Hepatic stellate cell (primary cell): Measurements from ENCODE around the gene MCC.

Experiments used
- DNase-seq: peaks from one replicate; pipeline ENCODE4 v3.0.0; 2011; ENCODE audit warnings: low spot score

Gene MCC

DNA sequence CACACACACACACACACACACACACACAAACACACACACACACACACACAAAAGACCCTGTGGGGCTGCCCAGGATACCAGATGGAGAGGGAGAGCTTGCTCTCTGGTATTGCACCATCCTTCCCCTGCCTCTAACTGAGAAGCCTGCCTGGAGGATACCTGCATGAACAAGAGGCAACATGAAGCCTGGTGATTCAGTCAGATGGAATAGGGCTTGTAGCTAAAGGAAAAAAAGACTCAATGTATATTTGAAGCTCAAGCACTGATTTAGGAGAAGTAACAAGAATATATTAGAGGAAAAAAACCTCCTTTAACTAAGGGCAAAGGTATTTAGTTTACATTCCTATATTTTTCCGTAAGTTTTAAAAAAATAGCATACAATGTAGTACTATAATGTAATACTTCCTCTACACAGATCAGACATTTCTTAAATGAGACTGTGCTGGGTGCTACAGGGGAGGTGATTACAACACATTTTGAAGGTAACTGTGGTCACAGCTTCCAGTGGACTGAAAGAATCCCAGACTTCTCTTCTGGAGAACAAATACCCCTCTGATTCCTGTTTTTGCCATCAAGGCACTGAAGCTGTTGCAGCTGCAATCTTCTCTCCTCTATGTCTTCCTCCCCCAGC is 342.4 kb downstream of the MCC start:
- DNase-seq, result no peak

DNA sequence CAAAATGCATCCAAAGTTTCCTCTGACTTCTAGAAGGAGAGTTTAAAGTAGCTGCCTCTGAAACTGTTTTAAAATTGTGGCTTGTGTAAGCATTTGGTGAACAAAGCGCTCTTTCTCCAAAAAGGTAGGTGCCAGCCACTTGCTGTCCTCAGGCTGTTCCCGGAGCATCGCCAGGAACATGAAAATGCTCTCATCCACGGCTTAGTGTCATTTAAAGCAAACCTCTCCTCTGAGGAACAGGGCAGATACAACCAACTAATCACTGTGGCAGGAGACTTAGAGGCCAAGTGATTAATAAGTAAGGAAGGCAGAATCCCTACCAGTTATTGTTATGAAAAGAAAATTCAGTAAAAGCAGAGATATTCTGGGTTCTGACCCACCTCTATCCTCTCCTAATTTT is 346.1 kb downstream of the MCC start:
- DNase-seq, result no peak

DNA sequence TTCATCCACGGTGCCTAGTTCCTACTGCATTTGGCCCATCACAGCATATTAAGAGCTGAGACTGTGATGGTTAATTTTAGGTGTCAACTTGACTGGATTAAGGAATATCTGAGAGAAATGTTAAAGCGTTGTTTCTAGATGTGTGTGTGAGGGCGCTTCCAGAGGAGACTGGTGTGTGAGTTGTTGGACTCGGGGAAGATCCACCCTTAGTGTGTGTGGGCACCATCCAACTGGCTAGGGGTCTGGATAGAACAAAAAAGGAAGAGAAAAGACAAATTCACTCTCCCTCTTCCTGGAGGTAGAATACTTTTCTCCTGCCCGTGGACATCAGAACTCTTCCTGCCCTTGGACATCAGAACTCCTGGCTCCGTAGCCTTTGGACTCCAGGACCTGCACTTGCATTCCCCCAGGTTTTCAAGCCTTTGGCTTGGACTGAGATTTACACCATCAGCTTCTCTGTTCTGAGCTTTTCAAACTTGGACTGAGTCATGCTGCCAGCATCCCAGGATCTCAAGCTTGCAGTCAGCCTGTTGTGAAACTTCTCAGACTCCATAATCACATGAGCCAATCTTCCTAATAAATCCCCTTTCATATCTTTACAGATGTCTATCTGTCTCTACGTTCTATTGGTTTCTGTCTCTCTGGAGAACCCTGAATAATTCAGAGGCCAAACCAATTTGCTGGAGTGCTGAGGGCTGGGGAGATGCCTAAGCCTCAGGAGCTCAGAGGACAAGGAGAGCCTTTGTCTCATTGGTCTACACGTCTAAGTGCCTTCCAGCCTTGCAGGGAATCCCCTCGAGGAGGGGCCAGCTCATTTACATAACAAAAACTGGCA is 347.2 kb downstream of the MCC start:
- DNase-seq, result no peak

DNA sequence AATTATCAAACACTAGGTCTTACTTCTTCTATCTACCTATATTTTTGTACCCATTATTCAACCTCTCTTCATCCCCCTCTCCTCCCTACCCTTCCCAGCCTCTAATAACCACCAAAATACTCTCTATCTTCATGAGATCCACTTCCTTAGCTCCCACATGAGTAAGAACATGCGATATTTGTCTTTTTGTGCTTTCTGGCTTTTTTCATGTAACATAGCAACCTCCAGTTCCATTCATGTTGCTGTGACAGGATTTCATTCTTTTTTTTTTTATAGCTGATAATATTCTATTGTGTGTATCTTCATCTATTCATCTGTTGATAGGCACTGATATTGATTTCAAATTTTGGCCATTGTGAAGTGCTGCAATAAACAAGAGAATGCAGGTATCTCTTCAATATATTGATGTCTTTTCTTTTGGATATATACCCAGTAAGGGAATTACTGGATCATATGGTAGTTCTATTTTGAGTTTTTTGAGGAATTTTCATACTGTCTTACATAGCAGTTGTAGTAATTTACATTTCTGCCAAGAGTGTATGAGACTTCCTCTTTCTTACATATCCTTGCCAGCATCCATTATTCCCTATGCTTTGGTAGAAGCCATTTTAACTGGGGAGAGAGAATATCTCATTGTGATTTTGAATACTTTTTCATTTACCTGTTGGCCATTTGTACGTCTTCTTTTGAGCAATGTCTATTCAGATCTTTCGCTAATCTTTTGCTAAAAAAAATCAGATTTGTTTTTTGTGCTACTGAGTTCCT is 354.9 kb downstream of the MCC start:
- DNase-seq, result no peak

DNA sequence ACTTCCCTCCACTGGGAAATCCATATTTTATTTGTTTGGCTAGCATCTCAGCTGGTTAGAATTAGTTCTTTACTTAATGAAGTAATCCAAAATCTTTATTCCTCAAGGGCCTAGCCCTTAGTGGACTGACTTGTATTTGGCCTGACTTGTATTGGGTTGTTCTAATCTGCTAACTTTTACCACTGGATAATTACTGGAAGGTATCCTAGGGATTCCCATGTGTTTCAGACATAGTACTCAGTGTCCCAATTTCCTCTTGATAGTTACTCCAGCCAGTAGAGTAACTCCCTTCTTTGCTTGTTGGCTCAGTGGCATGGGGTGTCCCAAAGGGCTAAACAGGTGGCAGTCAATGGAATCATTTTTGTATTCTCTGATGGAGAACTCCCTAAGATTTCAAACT is 355.7 kb downstream of the MCC start:
- no peak for DNase-seq

DNA sequence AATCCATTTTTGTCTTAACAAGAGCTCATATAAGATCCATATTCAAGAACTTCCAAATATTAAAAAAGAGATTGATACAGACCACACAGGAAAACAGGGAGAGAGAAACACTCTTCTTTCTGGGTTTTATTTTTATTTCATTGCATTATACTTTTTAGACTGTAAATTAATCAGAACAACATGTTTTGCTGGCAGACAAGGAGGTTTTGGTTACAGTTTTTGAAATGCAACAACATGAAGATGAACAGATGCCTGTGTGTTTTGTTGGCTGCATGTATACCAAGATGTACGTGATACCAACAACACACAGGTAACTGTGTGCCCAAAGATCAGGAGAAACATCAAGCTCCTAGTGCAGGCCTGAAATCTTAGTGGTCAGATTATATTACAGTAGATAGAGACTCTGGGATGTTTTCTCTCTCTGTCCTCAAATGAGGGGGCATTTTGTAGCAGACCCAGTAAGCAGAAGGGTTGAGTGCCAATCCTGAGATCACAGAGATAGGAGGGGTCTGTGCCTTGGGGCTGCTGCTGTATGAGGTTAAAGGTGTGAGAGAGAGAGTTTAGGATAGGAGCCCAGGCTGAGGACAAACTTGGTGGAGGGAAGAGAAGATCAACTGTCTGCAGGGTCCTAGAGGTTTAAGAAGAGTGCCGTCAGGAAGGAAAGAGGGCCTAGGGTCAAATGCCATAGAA is 359.5 kb downstream of the MCC start:
- DNase-seq, result no peak

DNA sequence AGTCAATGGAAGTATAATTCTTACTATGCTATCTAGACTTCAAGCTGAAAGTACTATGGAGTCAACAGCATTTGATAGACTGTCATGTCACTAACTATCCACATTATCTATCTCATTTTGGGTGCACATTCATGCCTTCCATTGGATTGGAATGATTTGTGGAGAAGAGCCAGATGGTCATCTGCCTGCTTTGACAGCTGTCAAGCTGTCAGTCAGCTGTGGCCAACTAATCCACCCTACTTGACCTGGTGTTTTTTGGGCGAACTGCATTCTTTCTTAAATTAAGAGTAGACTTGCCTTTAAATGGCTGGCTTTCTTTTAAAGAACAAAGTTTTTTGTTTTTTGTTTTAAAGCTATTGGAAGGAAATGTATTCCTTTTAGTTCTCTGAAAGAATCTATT is 360.2 kb downstream of the MCC start:
- no peak for DNase-seq

DNA sequence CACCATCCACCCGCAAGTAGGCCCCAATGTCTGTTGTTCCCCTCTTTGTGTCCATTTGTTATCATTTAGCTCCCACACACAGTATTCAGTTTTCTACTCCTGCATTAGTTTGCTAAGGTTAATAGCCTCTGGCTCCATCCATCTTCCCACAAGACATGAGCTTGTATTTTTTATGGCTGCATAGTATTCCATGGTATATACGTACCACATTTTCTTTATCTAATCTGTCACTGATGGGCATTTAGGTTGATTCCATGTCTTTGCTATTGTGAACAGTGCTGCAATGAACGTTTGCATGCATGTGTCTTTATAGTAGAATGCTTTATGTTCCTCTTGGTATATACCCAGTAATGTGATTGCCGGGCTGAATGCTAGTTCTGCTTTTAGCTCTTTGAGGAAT is 361.2 kb downstream of the MCC start:
- no peak for DNase-seq

DNA sequence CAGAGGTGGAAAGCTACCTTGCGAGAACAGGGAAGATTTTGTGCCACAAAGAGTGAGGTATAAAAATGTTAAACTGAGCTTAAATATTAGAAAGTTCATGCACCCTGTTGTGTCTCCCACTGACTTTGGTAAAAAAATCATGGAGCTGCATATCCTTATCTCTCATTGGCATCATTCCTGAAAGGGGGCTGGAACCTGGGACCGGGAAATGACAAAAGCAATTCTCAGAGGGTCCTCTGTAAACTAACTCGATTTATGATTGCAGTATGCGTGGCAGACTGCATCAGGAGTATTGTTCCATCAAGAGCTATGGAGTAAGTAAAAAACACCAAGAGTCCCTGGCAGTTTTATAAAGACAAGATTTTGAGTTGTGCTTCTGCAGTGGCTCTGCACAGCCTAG is 362.9 kb downstream of the MCC start:
- no peak for DNase-seq

DNA sequence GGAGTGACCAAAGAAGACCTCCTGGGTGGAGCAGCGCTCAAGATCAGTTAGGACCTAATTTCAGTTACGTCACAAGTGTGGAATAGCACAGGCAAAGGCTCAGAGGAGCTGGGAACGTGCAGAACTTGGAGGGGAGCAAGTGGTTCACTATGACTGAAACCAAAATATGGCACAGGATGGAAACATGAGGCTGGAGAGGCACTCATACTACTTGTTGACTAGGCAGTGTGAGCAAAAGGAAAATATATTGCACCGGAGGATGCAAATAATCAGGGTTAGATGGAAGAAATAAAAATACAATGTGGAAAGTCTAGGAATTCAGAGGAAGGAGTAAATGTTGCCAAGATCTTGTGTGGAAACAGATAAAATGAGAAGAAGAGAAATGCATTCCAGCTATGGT is 363.3 kb downstream of the MCC start:
- no peak for DNase-seq

DNA sequence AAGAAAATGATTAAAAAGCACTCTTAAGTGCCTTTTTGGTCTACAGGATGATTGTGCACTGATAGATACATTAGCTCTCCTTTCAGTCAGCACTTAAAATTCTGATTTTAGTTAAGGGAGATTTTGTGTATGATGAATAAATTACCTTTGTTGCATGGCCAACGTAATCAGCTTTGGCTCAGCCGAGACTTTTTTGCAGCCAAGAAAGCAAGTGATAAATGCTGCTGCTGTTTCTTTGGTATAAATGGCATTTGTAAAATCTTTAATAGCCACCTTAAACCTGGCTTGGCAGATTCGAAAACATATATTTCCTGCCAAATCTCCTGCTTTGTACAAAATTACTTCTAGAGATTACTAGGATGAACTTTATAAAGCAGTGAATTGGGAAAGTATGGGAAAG is 364.0 kb downstream of the MCC start:
- no peak for DNase-seq

DNA sequence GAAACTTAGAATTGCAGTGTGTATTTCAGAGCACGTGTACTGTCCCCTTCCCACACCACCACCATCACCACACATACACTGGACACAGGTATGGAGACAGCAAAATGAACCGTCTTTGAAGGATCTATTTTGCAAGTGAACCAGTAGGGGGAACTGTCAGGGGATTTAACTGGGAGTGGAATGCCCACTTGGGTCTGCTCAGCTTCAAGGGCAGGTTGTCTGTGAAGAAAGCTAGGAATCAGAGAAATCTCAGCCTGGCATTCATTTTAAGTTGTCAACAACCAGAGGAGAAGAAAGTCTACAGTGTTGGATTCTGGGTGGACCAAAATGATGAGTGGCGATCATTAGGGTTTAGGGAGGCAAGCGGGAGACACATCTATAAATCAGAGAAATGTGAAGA is 364.6 kb downstream of the MCC start:
- no peak for DNase-seq

DNA sequence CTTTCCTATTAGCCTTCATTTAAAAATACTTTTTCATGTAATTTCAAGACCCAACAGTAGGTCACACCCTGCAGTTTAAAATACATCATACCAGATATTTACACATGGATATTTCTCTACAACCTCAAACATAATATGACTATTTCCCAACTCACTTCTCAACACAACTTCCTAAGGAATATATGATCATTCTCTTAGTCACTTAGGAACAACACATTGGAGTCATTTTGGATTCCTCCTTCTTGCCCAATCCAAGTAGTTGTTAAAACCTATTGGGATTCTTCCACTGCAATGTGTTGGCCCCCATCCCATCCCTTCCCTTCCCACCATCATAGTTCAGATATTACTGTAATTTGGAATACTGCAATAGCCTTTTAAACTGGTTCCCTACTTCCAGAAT is 366.2 kb downstream of the MCC start:
- no peak for DNase-seq

DNA sequence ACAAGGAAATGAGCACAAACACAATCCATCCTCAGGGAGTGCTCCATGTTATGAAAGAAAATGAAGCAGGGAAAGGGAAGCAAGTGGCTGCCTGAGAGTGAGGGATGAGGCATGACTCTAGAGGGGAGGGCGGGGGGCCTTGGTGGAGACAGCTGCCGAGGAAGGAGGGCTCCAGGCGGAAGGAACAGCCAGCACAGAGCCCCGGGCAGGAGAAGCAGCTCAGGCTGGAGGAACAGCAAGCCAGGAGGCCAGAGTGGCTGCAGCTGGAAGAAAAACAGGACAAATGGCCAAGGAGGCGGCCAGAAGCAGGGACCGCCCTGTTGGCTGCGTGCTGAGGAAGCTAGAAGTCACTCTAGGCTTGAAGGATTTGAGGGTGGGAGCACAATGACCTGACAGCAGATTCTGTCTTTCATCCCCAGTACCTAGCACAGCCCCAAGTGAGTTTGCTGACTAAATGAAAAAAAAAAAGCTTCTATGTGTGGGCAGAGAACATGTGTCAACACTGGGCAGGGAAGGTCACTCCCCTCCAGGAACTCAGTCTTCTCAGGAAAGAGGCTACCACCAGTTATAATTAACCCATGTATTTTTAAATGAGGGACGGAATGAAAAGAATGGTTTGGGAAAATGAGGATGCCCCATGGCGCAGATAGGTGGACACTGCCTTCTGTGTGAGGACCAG is 368.9 kb downstream of the MCC start:
- DNase-seq, result no peak

DNA sequence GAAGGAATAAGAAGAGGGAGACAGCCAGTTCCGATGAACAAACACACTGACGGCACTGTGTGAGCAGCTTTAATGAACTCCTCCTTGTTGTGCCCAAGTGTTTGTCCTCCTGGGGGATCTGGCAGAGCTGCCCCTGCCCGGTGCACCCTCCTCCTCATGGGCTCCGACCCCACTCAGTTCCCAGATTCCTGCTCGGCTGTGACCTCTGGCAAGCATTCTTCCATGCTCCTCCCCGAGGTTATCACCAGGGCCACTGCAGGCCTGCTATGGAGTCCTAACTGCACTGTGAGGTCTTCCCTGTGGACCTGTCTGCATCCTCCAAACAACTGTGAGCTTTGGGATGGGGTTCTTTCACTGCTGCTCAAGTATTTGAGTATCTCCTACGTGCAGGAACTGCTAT is 369.5 kb downstream of the MCC start:
- DNase-seq, result no peak

DNA sequence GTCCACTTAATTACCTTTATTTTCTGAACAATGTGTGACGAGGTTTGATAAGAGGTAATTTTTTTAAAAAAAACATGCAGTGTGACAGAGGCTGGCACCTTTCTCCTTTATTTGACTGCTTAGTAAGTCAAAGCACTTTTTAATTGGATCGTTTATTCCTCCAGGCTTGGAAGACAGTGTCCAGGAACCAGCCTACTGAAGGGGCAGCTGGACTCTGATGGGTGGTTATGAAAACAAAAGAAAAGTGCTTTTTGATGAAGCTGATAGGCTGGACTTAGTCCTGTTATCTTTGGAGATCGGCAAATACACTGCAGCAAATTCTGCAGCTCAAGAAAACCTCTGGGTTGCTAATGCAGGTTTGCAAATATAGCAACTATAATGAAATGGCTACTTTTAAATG is 370.0 kb downstream of the MCC start:
- DNase-seq, result no peak

DNA sequence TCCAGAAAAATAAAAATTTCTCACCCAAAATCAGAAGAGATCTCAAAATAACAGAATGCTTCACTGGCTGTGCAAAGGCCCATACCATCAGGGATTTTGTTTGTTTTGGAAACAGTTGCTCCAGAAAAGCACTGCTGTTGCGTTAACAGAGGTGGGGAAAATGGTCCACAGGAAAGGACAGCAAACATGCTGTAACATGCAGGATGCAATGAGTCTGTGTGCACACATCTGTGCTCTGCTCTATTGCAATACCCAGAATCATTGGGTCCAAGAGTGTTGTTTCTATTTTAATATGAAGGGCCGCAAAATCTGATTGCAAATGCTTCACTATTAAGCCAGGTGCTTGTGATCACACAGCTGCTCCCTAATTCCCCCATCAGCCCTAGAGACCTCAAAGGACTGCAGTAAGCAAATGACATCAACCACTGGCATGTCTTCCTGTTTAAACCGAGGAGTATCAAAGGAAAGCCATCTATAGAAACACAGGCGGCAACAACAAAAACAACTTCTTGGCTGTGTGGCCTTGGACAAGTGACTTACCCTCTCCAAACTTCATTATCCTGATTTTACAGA is 370.6 kb downstream of the MCC start:
- no peak for DNase-seq

DNA sequence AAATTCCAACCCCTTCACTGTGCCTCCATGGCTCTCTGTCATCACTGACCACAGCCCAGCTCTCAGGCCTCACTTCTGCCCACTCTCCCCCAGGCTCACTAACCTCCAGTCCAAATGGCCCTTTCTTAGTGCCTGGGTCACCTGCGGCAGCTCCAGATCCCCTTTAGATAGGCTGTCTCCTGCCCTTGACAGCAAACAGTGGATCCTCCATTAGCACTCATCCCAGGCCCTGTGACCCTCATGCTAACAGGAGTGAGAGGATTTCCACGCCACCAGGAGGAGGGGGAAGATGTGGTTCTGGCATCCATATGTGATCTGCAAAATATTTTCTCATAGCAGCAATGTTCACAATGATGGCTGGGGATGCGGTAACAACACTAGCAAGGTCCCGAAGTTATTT is 372.3 kb downstream of the MCC start:
- no peak for DNase-seq

DNA sequence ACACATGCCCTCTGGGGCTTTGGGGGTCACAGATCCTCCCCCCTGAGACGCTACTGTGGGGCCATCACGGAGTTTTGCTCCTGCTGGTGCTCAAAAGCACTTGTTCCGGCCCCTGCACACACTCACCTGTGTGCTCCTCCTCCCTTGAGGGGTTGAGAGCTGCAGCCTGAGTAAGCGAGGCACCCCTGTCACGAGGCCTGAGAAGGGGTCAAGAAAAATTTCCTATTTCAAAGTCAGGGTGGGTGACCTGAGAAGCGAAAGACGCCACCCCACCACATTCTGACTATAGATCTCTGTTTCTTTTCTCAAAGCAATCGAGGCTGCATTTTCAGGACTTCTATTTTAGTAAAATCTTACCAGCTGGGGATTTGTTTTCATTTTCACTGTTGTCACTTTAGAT is 373.2 kb downstream of the MCC start:
- no peak for DNase-seq

DNA sequence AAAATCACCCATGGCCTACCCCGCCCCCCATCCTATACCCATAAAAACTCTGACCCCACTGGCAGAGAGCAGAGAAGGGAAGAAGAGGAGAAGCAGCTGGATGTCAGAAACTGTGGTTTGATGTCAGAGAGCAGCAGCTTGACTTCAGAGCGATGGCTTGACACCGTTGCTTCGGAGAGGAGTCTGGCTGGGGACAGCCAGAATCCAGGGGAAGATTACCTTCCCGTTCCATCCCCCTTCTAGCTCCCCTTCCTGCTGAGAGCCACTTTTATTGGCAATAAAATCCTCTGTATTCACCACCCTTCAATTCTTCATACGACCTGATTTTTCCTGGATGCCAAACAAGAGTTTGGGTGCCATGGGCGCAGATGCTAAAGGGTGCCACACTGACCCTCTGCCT is 373.7 kb downstream of the MCC start:
- no peak for DNase-seq

DNA sequence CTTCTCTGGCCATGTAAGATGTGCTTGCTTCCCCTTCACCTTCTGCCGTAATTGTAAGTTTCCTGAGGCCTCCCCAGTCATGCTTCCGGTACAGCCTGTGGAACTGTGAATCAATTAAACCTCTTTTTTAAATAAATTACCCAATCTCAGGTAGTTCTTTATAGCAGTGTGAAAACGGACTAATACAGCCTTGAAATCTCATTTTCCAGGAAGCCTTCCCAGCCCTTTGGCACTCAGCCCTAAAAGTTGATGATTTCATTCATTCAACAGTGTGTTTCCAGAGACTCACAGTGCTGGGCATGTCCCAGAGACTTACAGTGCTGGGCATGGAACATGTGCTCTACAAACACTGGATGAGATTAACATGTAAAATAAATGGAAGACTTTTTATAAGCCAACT is 375.8 kb downstream of the MCC start:
- DNase-seq, result no peak

DNA sequence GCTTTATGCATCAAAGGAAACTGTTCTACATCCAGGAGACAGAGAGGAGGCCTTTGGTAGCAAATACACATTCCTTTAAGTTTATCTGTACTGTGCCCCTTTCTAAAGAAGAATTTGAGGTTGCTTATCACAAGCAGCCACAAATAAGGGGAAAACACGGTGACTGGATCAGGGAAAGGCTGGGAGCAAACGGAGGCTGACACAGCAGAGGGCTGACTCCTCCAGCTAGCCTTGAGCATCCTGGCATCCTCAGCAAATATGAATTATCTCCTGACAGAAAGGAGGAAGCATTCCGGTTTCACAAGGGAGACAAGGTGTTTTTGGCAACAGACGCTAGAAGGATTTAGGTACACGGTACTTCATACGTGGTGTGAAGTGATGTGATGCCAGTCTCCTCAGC is 378.1 kb downstream of the MCC start:
- DNase-seq, result no peak
